Endodermal cell (in vitro differentiated cells): Measurements from ENCODE around the gene KIF14. TPM values are rescaled to one million over a fixed set of nuclear protein-coding genes. Genes with fewer than 3 reads are reported as not detected.

Experiments
- DNase-seq: peaks from one replicate; pipeline ENCODE4 v3.0.0-alpha.2; 2017
- H3K27ac ChIP-seq: 2 replicates; pipeline ENCODE4 v1.5.1; 2013; ENCODE audit warnings: mild to moderate bottlenecking, low read depth, low read length, moderate library complexity
- H3K27me3 ChIP-seq: 2 replicates; pipeline ENCODE4 v1.6.1; 2013; ENCODE audit warnings: mild to moderate bottlenecking, low read length, moderate library complexity; ENCODE audit not compliant: insufficient read depth, control insufficient read depth, poor library complexity, severe bottlenecking
- H3K36me3 ChIP-seq: 2 replicates; pipeline ENCODE4 v1.7.0; 2013; ENCODE audit warnings: mild to moderate bottlenecking, low read length, moderate library complexity; ENCODE audit not compliant: control insufficient read depth, insufficient read depth
- H3K4me1 ChIP-seq: one replicate; pipeline ENCODE4 v1.7.0; 2013; ENCODE audit warnings: low read length; ENCODE audit not compliant: control insufficient read depth, insufficient read depth
- H3K4me3 ChIP-seq: 2 replicates; pipeline ENCODE4 v1.5.1; 2013; ENCODE audit warnings: mild to moderate bottlenecking, low read length, moderate library complexity
- H3K9ac ChIP-seq: 2 replicates; pipeline ENCODE4 v1.6.1; 2013; ENCODE audit warnings: mild to moderate bottlenecking, low read length, moderate library complexity; ENCODE audit not compliant: poor library complexity, severe bottlenecking; ENCODE audit errors: extremely low read depth
- H3K9me3 ChIP-seq: 2 replicates; pipeline ENCODE4 v1.6.1; 2013; ENCODE audit warnings: mild to moderate bottlenecking, low read length, moderate library complexity; ENCODE audit not compliant: control insufficient read depth
- H3K27ac Mint-ChIP-seq: 2 replicates; pipeline ENCODE4 v1.8.0; 2020; ENCODE audit warnings: mixed read lengths
- H3K27me3 Mint-ChIP-seq: 2 replicates; pipeline ENCODE4 v1.8.0; 2021; ENCODE audit warnings: mild to moderate bottlenecking, mixed read lengths; ENCODE audit not compliant: insufficient read depth
- H3K36me3 Mint-ChIP-seq: 2 replicates; pipeline ENCODE4 v1.8.0; 2020; ENCODE audit warnings: low read depth, mixed read lengths
- H3K4me1 Mint-ChIP-seq: 2 replicates; pipeline ENCODE4 v1.8.0; 2020; ENCODE audit warnings: mixed read lengths
- H3K4me3 Mint-ChIP-seq: 2 replicates; pipeline ENCODE4 v1.8.0; 2020; ENCODE audit warnings: mild to moderate bottlenecking, moderate library complexity, mixed read lengths
- H3K9me3 Mint-ChIP-seq: 2 replicates; pipeline ENCODE4 v1.8.0; 2020; ENCODE audit warnings: mild to moderate bottlenecking, mixed read lengths
- CTCF ChIP-seq: fragments of 200-600 bp; sonication (generic); conservative IDR thresholded peaks from 2 replicates; pipeline ENCODE4 v1.5.0; 2021; ENCODE audit warnings: antibody characterized with exemption, mild to moderate bottlenecking
- WGBS, 2 experiments: methylation state at CpG; one replicate each; pipeline versions ENCODE4 v1.1.5 to v1.1.7; 2013; ENCODE audit warnings: missing lambda C conversion rate in 2 of 2, mixed read lengths in 1 of 2; ENCODE audit not compliant: insufficient coverage in 1 of 2, insufficient read length in 1 of 2; 5-methylcytosine and 5-hydroxymethylcytosine counted together
- total RNA-seq, 2 donors: library from RNA; stranded (reverse); fragmentation: NEBNext Ultra II Directional in 1 of 2; extraction: Animal tissue kit (Norgen Biotek cat#: 25700) in 1 of 2; gene quantifications; 2 replicates in 1 of 2; 3 replicates in 1 of 2; pipeline ENCODE4 v1.2.1, GENCODE V29; 2021

Gene KIF14
- total RNA-seq, 2 donors from 2014 or later: 13.5 to 20.9 TPM

DNA sequence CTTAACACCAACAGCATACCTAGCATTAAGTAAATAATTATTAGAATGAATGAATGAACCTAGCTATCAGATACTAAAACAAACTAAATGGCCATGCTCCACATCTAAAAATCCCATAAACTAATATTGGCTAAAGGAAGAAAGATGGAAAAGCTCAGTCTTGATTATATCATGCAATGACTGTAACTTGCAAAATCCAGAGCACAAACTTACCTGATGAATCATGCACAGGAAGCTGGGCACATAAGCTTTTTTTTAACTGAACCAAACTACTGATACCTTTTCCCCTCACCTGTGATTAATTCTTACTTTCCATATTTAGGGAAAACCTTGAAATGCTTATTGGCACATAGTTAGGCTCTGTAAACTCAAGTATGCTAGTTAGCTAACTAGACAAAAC, 70.2 kb downstream of the KIF14 start:
- Histone ChIP-seq H3K36me3 (peaks cover 25% of the 10 kb centered on the region), H3K9ac (no peak overlapping the region), H3K4me1 (no peaks in the 10 kb centered on the region), H3K27ac (no peak overlapping the region), H3K9me3 (no peaks in the 10 kb centered on the region), H3K4me3 (no peak overlapping the region), H3K27me3 (no peaks in the 10 kb centered on the region)
- no peaks in the 10 kb centered on the region for H3K27me3 Mint-ChIP-seq
- no peaks in the 10 kb centered on the region for H3K4me1 Mint-ChIP-seq
- H3K27ac Mint-ChIP-seq: no peak overlapping the region
- no peak for DNase-seq
- H3K9me3 Mint-ChIP-seq: no peaks in the 10 kb centered on the region
- TF ChIP-seq CTCF: no peak
- H3K36me3 Mint-ChIP-seq: peaks cover 6% of the 10 kb centered on the region
- H3K4me3 Mint-ChIP-seq: no peak overlapping the region

DNA sequence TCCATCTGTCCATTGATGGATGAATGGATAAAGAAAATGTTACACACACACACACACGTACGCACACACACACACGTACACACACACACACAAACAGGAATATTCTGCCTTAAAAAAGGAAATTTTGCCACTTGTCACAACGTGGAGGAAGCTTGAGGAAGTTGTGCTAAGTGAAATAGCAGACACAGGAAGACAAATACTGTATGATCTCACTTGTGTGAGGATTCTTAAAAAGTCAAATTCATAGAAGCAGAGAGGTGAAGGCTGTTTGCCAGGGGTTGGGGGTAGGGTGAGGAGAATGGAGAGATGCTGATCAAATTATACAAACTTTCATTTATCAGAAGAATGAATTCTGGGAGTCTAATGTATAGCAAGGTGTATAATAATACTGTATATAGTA, 73.2 kb downstream of the KIF14 start:
- 71 to 79% methylated on average over 1 of the region's 4 CpGs for WGBS, 2 experiments
- no peak overlapping the region for H3K4me3 ChIP-seq
- no peaks in the 10 kb centered on the region for H3K27me3 ChIP-seq
- no peaks in the 10 kb centered on the region for H3K4me1 ChIP-seq
- no peaks in the 10 kb centered on the region for H3K9me3 ChIP-seq
- H3K9me3 Mint-ChIP-seq: no peaks in the 10 kb centered on the region
- DNase-seq: no peak
- no peaks in the 10 kb centered on the region for H3K27me3 Mint-ChIP-seq
- H3K36me3 Mint-ChIP-seq: no peaks in the 10 kb centered on the region
- H3K36me3 ChIP-seq: peaks cover 5% of the 10 kb centered on the region
- no peak overlapping the region for H3K27ac Mint-ChIP-seq
- no peak for TF ChIP-seq CTCF
- H3K4me1 Mint-ChIP-seq: no peaks in the 10 kb centered on the region
- no peak overlapping the region for H3K4me3 Mint-ChIP-seq
- no peak overlapping the region for H3K9ac ChIP-seq
- no peak overlapping the region for H3K27ac ChIP-seq

- peaks cover 2% of the 10 kb centered on the region for H3K36me3 ChIP-seq
- no peak for TF ChIP-seq CTCF
- Mint-ChIP-seq H3K4me1 (no peaks in the 10 kb centered on the region), H3K4me3 (no peak overlapping the region), H3K27ac (no peak overlapping the region), H3K9me3 (no peaks in the 10 kb centered on the region), H3K36me3 (no peaks in the 10 kb centered on the region), H3K27me3 (no peaks in the 10 kb centered on the region)
- WGBS, 2 experiments: 83 to 89% methylated on average over 2 to 6 of the region's 6 CpGs
- no peaks in the 10 kb centered on the region for H3K27me3 ChIP-seq
- no peaks in the 10 kb centered on the region for H3K4me1 ChIP-seq
- H3K27ac ChIP-seq: no peak overlapping the region
- no peaks in the 10 kb centered on the region for H3K9me3 ChIP-seq
- no peak overlapping the region for H3K4me3 ChIP-seq
- no peak overlapping the region for H3K9ac ChIP-seq
- no peak for DNase-seq
Observed at GRCh38 chr1:200546577-200546976, 74.0 kb downstream of the KIF14 start.
